ENCODE data around the gene COQ10B.

- TF ChIP-seq POLR2A (IDR thresholded peaks at IDR 0.05; ENCODE audit: low read length) (no peak), GATA1 (IDR thresholded peaks at IDR 0.05; ENCODE audit: low read depth, low read length) (no peak)
These were observed 7.7 kb downstream of the COQ10B start for GRCh38 chr2:197461057-197461456.

Measured in erythroblast (primary cell).